AG10803 (cell line): ENCODE measurements around the gene CAPG.

Experiments used
- DNase-seq: peaks from one replicate; pipeline ENCODE4 v3.0.0; 2010; ENCODE audit warnings: low read depth
- H3K4me3 ChIP-seq: 2 replicates; pipeline ENCODE4 v1.5.1; 2011; ENCODE audit warnings: mild to moderate bottlenecking, low read length, control low read depth
- TF ChIP-seq, protein P1 (sequence below): conservative IDR thresholded peaks from 2 replicates; pipeline ENCODE4 v1.5.1; 2011; ENCODE audit warnings: mild to moderate bottlenecking, low read length, control low read depth, inconsistent platforms

The CAPG gene

DNA sequence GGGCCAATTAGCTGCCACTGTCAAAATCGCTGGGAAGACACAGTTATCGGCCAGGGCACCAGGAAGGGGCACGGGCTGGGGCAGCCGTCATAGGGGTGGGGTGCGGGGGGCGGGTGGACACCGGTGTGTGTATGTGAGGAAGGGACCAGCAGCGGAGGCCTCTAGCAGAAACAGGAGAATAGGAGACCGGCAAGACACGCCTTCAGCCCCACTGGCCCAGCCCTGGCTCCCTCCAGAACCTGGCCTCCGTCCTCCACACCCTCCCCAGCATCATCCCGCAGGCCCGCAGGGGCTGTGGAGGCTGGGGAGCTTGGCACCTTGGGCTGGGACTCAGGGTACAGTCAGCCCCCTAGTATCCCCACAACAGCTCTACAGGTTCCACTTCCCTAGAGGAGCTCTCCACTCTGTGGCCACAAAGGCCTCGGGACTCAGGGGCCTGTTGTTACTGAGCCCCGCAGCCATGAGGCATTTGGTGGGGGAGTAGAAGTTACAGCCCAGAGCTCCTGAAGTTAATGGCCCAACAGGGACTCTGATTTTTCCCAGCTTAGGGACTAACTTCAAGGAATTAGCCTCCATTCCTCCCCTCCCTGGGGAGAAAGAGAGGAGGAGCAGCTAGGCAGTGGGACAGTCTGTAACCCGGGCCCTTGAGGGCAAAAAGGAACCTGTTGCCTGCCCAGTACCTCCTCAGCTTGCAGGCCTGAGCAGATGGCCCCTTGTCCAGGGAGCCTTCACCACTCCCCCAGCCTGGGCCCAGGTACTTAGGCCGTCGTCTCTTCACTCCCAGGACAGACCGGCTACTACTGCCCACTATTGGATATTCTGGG is 28.2 kb upstream of the CAPG start:
- DNase-seq: no peak
- H3K4me3 ChIP-seq: peak overlapping the region; percentile 50
- TF ChIP-seq, protein P1, sequence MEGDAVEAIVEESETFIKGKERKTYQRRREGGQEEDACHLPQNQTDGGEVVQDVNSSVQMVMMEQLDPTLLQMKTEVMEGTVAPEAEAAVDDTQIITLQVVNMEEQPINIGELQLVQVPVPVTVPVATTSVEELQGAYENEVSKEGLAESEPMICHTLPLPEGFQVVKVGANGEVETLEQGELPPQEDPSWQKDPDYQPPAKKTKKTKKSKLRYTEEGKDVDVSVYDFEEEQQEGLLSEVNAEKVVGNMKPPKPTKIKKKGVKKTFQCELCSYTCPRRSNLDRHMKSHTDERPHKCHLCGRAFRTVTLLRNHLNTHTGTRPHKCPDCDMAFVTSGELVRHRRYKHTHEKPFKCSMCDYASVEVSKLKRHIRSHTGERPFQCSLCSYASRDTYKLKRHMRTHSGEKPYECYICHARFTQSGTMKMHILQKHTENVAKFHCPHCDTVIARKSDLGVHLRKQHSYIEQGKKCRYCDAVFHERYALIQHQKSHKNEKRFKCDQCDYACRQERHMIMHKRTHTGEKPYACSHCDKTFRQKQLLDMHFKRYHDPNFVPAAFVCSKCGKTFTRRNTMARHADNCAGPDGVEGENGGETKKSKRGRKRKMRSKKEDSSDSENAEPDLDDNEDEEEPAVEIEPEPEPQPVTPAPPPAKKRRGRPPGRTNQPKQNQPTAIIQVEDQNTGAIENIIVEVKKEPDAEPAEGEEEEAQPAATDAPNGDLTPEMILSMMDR: no peak

DNA sequence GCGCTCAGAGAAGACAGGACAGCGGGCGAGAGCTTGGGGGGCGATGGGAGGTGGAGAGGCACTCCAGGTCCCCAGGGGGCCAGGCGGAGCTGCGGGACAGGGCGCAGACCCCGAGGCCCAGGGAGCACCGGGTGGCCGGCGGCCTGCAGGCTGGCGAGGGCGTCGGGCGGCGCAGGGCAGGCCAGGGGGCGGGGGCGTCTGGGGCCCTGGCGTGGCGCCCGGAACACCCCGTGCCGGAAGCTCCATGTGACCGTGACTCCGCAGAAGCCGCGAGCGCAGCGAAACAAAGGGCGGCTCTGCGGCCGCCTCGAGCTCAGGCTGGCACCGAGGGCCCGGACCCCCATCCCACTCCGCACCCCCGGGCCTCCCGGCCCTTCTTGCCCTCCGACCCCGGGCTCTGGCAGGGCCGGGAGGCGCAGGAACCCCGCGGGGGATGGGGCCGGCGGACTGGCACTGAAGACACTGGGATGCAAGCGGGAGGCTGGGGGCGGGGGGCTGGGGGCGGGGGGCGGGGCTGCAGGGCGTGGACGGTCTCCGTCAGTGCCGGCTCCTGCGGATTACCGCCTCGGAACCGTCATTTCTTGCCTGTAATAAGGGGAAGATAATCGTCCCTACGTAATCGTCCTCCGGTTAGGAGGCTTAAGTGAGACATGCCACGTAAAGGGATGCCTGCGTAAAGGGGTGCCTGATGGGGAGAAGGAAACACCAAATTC is 27.5 kb upstream of the CAPG start:
- TF ChIP-seq, protein P1: no peak
- H3K4me3 ChIP-seq: peak overlapping the region; percentile 50
- peak; percentile 70 for DNase-seq

GRCh38 chr2:85436836-85437487 is 26.8 kb upstream of the CAPG start:
- no peak overlapping the region for H3K4me3 ChIP-seq
- TF ChIP-seq, protein P1: no peak
- no peak for DNase-seq

DNA sequence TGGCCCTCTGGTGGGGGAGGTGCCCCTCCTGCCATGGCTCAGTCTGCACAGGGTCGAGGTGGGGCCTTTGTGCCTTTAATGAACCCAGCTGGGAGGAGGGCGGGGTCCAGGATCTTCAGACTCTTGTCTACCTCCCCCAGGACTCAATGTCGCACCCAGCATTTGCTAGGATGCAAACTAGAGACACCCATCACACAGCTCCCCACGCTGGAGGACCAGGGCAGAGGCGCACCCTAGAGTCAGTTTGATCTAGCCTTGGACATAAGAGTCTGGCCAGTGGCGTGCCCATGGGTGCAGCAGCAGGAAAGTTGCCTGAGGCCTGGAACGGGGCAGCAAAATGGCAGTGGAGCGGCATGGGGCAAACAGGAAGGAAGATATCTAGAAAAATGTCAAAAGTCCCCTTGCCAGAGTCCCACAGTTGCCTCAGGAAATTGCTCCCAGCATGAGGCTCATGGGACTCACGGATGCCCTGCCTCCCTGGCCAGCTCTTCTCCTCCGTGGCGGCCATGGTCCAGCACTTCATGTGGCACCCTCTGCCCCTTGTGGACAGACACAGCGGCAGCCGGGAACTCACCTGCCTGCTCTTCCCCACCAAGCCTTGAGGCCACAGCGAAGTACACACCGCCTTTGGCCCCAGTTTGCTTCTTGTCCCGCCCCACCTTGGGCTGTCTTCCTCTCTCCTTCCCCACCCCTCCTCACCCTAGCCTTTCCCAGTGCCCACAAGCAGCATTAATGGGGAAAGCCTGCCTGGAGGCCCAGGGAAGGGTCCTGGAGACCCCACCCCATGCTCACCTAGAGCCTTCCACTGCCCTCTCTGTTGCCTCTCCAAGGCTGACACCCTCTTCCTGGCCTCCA is 26.0 kb upstream of the CAPG start:
- TF ChIP-seq, protein P1: no peak
- DNase-seq: no peak
- no peak overlapping the region for H3K4me3 ChIP-seq

- TF ChIP-seq, protein P1: no peak
- no peak for DNase-seq
- H3K4me3 ChIP-seq: no peak overlapping the region
These were observed 25.2 kb upstream of the CAPG start for GRCh38 chr2:85435220-85435958.

GRCh38 chr2:85434696-85435095 is 24.5 kb upstream of the CAPG start:
- TF ChIP-seq, protein P1: no peak
- H3K4me3 ChIP-seq: no peak overlapping the region
- DNase-seq: no peak
